HG03064 (cell line): ENCODE results near the gene POC1B.

Experiments
- ATAC-seq: cut with Tn5 transposase; IDR thresholded peaks from one replicate; pipeline ENCODE4 v1.9.1; 2021; ENCODE audit warnings: low read depth; ENCODE audit not compliant: unreplicated experiment

The POC1B gene

GRCh38 chr12:89427508-89428156 is 98.2 kb downstream of the POC1B start:
- peak; percentile 93 for ATAC-seq

GRCh38 chr12:89424846-89425245 is 101.0 kb downstream of the POC1B start:
- ATAC-seq: no peak

- ATAC-seq: no peak
Measured at GRCh38 chr12:89424389-89424788, 101.5 kb downstream of the POC1B start.

- no peak for ATAC-seq
Measured at GRCh38 chr12:89421092-89421835, 104.6 kb downstream of the POC1B start.

GRCh38 chr12:89418228-89418910 is 107.5 kb downstream of the POC1B start:
- ATAC-seq: no peak

GRCh38 chr12:89417246-89417977 is 108.4 kb downstream of the POC1B start:
- no peak for ATAC-seq

- ATAC-seq: no peak
Measured at GRCh38 chr12:89416049-89416792, 109.6 kb downstream of the POC1B start.

- ATAC-seq: no peak
Measured at GRCh38 chr12:89414851-89415250, 111.0 kb downstream of the POC1B start.

GRCh38 chr12:89414322-89414721 is 111.5 kb downstream of the POC1B start:
- ATAC-seq: no peak

GRCh38 chr12:89413234-89413633 is 112.6 kb downstream of the POC1B start:
- no peak for ATAC-seq

GRCh38 chr12:89412665-89413064 is 113.2 kb downstream of the POC1B start:
- no peak for ATAC-seq

GRCh38 chr12:89411846-89412245 is 114.0 kb downstream of the POC1B start:
- no peak for ATAC-seq

- ATAC-seq: no peak
Measured at GRCh38 chr12:89411234-89411633, 114.6 kb downstream of the POC1B start.

- no peak for ATAC-seq
Measured at GRCh38 chr12:89405626-89406345, 120.1 kb downstream of the POC1B start.

- no peak for ATAC-seq
Measured at GRCh38 chr12:89401433-89402058, 124.3 kb downstream of the POC1B start.

GRCh38 chr12:89400415-89400814 is 125.4 kb downstream of the POC1B start:
- ATAC-seq: no peak

- ATAC-seq: no peak
Measured at GRCh38 chr12:89395712-89396111, 130.1 kb downstream of the POC1B start.

GRCh38 chr12:89393551-89394121 is 132.2 kb downstream of the POC1B start:
- ATAC-seq: no peak

- ATAC-seq: no peak
Measured at GRCh38 chr12:89392391-89392790, 133.5 kb downstream of the POC1B start.
